T-helper 2 cell (primary cell): ENCODE data around the gene ATF7.
"Not testable (repeated sequence)": the region's sequence is repeated elsewhere in the genome, so short reads cannot be mapped to it uniquely, and the experiment has no call there.

ENCODE experiments used
- DNase-seq, 5 experiments: peaks; one replicate each; pipeline versions ENCODE4 v3.0.0 to v3.0.0-alpha.2; 2012 to 2022

The ATF7 gene

DNA sequence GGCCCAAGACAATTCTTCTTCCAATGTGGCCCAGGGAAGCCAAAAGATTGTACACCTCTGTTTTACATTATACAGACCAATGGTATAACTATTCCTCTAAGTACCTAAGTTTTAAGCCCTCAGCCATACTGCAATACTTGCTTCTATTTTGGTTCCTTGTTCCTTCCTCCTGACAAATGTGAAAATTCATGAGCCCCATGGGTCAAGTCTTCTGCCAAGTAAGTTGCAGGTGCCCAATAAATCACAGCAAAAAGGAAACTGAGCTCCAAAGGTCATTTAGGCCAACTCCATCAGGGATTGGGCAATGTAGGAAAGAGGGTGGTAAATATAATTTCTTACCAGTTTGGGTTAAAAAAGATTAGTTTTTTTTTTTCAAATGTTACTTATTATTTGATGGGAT, 61.2 kb downstream of the ATF7 start:
- DNase-seq: no peak

DNA sequence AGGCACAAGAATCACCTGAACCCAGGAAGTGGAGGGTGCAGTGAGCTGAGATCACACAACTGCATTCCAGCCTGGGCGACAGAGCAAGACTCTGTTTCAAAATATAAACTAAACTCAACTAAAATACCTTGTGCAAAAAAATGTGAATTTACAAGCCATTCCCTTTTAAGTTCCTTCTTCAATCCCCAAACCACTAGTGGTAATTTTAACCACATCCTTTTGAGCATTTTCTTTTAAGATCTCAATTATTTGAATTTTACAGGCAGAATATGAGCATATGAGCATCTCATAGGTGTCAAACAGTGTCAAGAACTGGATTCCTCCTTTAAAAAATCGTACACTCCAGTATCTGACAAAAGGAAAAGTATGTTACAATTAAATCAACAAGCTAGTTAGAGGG, 61.9 kb downstream of the ATF7 start:
- DNase-seq: no peak

GRCh38 chr12:53563452-53564028, 62.6 kb downstream of the ATF7 start:
- DNase-seq: no peak

GRCh38 chr12:53561590-53561953, 64.6 kb downstream of the ATF7 start:
- DNase-seq: peak in 1 of 5 experiments; percentile 65

- no peak for DNase-seq
These were observed 65.1 kb downstream of the ATF7 start for GRCh38 chr12:53560912-53561589.

- no peak for DNase-seq
These were observed 65.8 kb downstream of the ATF7 start for GRCh38 chr12:53560351-53560750.

DNA sequence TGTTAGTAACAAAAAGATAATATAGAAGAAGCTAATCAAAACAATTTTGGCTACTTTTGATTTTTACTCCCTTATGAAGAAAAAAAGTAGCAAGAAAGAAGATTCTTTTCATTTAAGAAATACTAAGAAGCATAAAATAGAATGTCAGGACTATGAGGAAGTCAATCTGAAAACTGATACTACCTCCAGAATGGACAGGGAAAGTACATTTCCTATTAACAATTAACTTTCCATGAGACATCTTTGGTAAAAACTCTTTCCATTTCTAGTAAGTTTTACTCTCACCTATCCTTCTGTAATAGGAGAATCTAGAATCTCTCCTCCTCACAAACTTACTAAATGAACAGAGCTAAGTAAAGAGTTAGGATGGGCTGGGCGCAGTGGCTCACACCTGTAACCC, 67.6 kb downstream of the ATF7 start:
- DNase-seq: no peak

GRCh38 chr12:53552361-53553327, 73.5 kb downstream of the ATF7 start:
- no peak for DNase-seq

DNA sequence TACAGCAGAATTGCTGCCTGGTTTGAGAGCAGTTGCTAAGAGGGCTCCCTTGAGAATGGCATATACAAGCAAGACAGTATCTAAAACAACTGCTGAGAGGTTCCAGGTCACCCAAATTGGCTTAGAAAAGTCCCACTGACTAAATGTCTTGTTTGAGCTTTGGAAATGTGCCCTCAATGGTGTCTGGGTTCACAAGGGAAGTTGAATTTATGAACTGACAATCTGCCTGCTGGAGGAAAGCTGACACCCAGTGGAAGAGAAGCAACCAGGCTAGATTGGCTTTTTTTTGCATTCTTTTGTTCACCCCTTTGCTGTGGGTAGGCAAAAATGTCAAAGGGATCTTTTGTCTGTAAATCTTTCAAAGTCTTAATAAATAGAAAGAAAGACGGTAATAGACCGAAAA, 74.3 kb downstream of the ATF7 start:
- DNase-seq: no peak

DNA sequence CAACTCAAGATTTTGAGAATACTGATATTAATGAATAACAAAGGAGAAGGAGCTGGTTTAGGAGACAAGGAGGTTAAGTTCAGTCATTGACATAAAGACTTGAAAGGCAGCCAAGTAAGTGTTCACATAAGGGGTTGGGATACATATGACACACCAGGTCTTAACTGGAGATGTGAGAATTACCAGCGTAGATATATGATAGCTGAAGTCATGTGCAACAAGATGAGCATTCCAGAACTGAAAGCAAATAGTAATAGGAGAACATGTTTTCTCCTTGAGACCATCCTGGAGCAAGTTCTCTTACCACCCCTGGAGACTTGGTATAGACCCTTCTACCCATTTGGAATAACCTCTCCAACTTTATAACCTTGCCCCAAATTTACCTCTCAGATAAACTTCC, 75.6 kb downstream of the ATF7 start:
- no peak for DNase-seq

GRCh38 chr12:53550131-53550530, 76.1 kb downstream of the ATF7 start:
- not testable (repeated sequence) for DNase-seq

DNA sequence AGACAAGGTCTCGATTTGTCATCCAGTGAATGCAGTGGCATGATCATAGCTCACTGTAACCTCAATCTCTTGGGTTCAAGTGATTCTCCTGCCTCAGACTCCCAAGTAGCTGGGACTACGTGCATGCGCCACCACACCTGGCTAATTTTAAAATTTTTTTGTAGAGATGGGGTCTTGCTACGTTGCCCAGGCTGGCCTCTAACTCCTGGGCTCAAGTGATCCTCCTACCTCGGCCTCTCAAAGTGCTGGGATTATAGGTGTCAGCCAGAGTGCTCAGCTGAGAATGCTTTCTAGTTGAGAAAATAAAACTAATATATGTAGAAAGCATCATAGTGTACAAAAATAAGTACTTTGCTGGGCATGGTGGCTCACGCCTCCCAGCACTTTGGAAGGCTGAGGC, 77.8 kb downstream of the ATF7 start:
- DNase-seq: not testable (repeated sequence)

DNA sequence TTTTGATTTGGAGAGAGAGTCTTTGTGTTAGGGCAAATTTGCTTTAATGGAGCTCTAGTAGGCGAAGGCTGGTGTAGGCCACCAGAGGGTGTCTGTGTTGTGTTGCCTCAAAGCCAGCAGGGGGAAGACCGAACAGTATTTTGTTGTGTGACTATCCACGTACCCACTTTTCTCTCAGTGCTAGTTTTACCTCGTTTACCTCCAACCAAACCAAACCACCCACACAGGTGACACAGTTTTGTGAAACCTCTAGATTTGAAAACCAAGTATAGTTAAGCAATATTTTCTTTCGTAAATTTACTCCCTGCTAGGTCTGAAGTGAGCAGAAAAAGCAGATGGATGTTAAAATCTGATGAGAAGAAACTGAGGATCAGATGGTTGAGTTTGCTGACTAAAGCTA, 82.6 kb downstream of the ATF7 start:
- DNase-seq: peak in 3 of 5 experiments; percentile 21 to 85 (median 22)

GRCh38 chr12:53539526-53539925, 86.7 kb downstream of the ATF7 start:
- DNase-seq: no peak

- DNase-seq: no peak
These were observed 87.9 kb downstream of the ATF7 start for GRCh38 chr12:53538209-53538689.

DNA sequence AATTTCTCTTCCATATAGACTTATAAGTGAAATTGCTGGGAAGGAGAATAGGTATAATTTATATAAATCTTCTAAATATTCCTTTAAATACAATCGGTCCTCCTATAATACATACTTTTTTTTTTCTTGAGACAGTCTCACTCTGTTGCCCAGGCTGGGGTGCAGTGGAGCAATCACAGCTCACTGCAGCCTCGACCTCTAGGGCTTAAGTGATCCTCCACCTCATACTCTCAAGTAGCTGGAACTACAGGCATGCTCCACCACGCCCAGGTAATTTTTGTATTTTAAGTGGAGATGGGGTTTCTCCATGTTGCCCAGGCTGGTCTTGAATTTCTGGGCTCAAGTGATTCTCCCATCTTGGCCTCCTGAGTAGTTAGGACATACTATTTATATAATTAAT, 89.2 kb downstream of the ATF7 start:
- no peak for DNase-seq

DNA sequence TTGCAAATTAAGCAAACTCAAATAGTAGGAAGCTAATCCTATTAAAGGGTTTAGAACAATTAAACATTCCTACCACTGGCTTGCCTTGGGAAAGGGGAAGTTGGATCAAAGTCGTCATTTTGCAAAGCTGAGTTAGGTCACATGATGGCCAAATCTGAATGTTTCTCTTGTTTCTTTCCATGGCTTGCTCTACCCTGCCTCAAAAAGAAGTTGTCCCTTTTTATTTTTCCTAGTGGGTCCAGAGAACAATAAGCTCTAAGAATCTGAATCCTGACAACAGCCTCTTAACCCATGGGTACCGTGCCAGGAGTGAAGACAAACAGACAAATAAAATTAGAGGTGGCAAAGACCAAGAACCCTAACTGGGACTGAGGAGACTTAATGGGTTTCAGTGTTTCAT, 92.7 kb downstream of the ATF7 start:
- no peak for DNase-seq

GRCh38 chr12:53532524-53533445, 93.4 kb downstream of the ATF7 start:
- no peak for DNase-seq

DNA sequence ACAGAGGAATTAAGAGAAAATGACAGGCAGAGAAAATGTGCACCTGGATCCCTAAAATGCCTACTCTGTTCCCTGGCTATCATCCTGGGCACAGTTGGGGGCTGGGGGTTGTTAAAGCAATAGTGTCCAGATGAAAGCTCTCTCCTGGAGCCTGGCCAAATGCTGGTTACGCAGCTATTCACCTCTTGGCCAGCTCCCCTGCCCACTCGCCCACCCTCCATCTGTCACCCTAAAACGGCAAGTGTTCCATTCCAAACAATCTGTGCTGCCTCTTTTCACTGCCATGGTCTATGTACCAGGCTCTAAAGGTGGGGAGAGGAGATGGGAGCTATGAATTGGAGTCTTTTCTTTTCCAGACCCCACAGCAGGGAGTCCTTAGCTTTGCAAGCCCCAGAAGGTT, 94.2 kb downstream of the ATF7 start:
- DNase-seq: no peak

GRCh38 chr12:53530920-53531319, 95.3 kb downstream of the ATF7 start:
- DNase-seq: no peak

DNA sequence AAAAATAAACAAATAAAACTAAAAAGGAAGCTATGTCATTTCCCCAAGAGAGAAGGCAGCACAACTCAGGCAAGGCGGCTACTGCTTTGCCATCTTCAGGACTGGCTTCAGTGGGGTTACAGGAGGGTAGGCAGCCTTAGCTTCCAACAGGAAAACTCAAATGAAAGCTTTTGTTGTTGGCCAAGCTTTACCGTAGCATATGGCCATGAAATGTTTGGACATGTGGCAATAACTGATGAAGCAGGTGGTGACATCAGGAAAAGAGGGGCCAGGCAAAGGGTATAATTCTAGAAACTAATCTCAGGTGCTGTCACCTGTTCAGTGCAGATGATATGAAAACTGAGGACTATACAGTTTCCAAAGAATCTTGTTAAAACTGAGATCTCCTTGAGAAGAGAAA, 96.1 kb downstream of the ATF7 start:
- DNase-seq: no peak

DNA sequence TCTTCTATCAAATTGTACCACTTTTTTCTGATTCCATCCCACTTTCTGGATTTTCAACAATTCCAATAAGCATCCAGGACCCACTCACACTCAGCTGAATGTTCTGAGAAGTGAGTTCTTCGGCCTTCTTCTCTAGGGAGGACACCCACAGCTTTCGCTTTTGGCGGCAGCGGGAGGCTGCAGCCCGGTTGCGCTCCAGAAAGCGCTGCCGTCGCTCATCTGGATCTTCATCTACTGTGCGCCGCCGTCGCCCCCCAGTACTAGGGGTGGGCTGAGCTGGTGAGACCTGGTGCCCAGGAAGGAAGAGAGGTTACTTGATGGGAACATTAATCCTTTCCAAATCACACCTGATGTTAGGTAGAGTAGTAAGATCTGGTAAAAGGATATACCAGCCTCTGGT, 101.7 kb downstream of the ATF7 start:
- no peak for DNase-seq

- DNase-seq: no peak
These were observed 103.1 kb downstream of the ATF7 start for GRCh38 chr12:53523131-53523530.
